SU-DHL-6 (cell line): ENCODE results near the gene SYTL5.

Experiments
- EZH2phosphoT487 ChIP-seq: fragments of 200-600 bp; sonication (generic), shearing (Covaris generic); conservative IDR thresholded peaks from 2 replicates; pipeline ENCODE4 v1.6.1; 2018; ENCODE audit warnings: mild to moderate bottlenecking, antibody characterized with exemption, low read length, moderate library complexity, mixed read lengths
- TF ChIP-seq, protein P1 (sequence below): fragments of 200-600 bp; sonication (generic); IDR thresholded peaks from one replicate; pipeline ENCODE4 v1.5.1; 2017; ENCODE audit warnings: antibody characterized with exemption, mild to moderate bottlenecking, low read length, moderate library complexity; ENCODE audit not compliant: insufficient read depth, poor library complexity, severe bottlenecking

DNA sequence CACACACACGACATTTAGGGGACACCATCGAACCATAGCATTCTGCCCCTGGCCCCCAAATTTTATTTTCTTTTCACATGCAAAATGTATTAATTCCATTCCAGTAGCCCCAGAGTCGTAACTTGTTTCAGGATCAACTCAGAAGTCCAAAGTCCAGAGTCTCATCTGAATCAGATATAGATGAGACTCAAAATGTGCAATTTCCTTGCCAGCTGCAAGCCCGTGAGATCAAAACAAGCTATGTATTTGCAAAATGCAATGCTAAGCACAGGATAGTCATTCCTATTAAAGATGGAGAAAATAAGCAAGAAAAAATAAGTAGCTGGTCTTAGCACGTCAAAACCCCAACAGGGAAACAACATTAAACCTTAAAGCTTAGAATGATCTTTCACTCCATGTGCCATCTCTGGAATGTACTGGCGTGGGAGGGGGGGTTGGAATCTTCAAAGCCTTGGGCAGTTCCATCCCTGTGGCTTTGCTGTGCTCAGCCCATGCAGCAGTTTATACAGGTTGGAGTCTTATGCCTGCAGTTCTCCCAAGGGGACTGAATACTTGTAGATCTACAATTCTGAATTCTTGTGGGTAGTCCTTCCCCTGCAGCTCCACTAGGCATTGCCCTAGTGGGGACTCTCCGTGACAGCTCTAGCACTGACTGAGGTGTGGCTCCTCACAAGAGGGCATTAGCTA, 47.7 kb upstream of the SYTL5 start:
- TF ChIP-seq, protein P1, sequence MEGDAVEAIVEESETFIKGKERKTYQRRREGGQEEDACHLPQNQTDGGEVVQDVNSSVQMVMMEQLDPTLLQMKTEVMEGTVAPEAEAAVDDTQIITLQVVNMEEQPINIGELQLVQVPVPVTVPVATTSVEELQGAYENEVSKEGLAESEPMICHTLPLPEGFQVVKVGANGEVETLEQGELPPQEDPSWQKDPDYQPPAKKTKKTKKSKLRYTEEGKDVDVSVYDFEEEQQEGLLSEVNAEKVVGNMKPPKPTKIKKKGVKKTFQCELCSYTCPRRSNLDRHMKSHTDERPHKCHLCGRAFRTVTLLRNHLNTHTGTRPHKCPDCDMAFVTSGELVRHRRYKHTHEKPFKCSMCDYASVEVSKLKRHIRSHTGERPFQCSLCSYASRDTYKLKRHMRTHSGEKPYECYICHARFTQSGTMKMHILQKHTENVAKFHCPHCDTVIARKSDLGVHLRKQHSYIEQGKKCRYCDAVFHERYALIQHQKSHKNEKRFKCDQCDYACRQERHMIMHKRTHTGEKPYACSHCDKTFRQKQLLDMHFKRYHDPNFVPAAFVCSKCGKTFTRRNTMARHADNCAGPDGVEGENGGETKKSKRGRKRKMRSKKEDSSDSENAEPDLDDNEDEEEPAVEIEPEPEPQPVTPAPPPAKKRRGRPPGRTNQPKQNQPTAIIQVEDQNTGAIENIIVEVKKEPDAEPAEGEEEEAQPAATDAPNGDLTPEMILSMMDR: no peak
- TF ChIP-seq EZH2phosphoT487: no peak
